HepG2 (cell line): Measurements from ENCODE around the gene IFIT1B. TPM values are rescaled to one million over a fixed set of nuclear protein-coding genes. Genes with fewer than 3 reads are reported as not detected.

Experiments used
- ATAC-seq: fragments of 200-7000 bp; cut with Tn5 transposase; 3 replicates; pipeline ENCODE4 v1.9.1; 2020; ENCODE audit warnings: mild to moderate bottlenecking, moderate library complexity
- BruUV-seq: library from RNA; stranded (reverse); fragments of 400-500 nt; replicated peaks from 2 replicates; lab custom pipeline; 2021; lab: Mats Ljungman, UMichigan
- CTCF ChIA-PET: fragments of 300-600 bp; formaldehyde crosslinking; extraction: SDS; loops from one replicate; lab custom pipeline; 2021; ENCODE audit warnings: low total read pairs, inconsistent platforms, low intra/inter-chr PET ratio; lab: Yijun Ruan, JAX
- POLR2A ChIA-PET: fragments of 350-600 bp; sonication (Branson Sonifier 250); formaldehyde crosslinking; loops from one replicate; lab custom pipeline; 2020; ENCODE audit warnings: antibody characterized with exemption, inconsistent platforms; lab: Yijun Ruan, JAX
- DNase-seq: peaks from one replicate; pipeline ENCODE4 v3.0.0-alpha.2; 2015; ENCODE audit warnings: low spot score
- FAIRE-seq: peaks from 3 replicates; lab custom pipeline; 2011; peaks lifted over from hg19 to GRCh38; lab: Jason Lieb, UNC
- H2AFZ ChIP-seq: one replicate; pipeline ENCODE4 v1.6.1; 2011; ENCODE audit warnings: low read length, inconsistent platforms
- H3K27ac ChIP-seq: fragments of 300-600 bp; 3 replicates; pipeline ENCODE4 v1.8.0; 2011; ENCODE audit warnings: mixed run types, mild to moderate bottlenecking, mixed read lengths, low read length, inconsistent platforms; ENCODE audit not compliant: insufficient read depth; ENCODE audit errors: extremely low read length
- H3K27me3 ChIP-seq, 2 experiments: fragments of 200-600 bp in 1 of 2; 2 replicates in 1 of 2; 3 replicates in 1 of 2; pipeline versions ENCODE4 v1.6.0 to v1.8.0; 2011; ENCODE audit warnings: low read length in 2 of 2, mild to moderate bottlenecking in 2 of 2, moderate library complexity in 2 of 2, inconsistent platforms in 1 of 2; ENCODE audit not compliant: insufficient read depth in 2 of 2, control insufficient read depth in 1 of 2
- H3K36me3 ChIP-seq, 2 experiments: fragments of 200-600 bp in 1 of 2; replicated peaks in 1 of 2; 2 replicates in 1 of 2; 3 replicates in 1 of 2; pipeline versions ENCODE4 v1.5.1 to v1.8.0; 2011; ENCODE audit warnings: low read length in 2 of 2, inconsistent platforms in 1 of 2; ENCODE audit not compliant: insufficient read depth in 2 of 2, control insufficient read depth in 1 of 2
- H3K4me1 ChIP-seq: 2 replicates; pipeline ENCODE4 v1.5.1; 2012; ENCODE audit warnings: low read length, inconsistent platforms; ENCODE audit not compliant: insufficient read depth
- H3K4me2 ChIP-seq: 2 replicates; pipeline ENCODE4 v1.6.0; 2011; ENCODE audit warnings: low read depth, low read length, inconsistent platforms
- H3K4me3 ChIP-seq, 3 experiments: fragments of 200-600 bp in 1 of 3; sonication (generic), shearing (Covaris generic) in 1 of 3; replicated peaks in 1 of 3; 2 replicates each; pipeline ENCODE4 v1.5.1; 2011 to 2016; ENCODE audit warnings: low read length in 3 of 3, inconsistent platforms in 2 of 3, low read depth in 2 of 3, mild to moderate bottlenecking in 2 of 3, control low read depth in 1 of 3, mixed read lengths in 1 of 3; ENCODE audit not compliant: insufficient read depth in 1 of 3
- H3K79me2 ChIP-seq: one replicate; pipeline ENCODE4 v1.6.1; 2011; ENCODE audit warnings: low read length, inconsistent platforms; ENCODE audit not compliant: insufficient read depth
- H3K9ac ChIP-seq: 2 replicates; pipeline ENCODE4 v1.6.0; 2011; ENCODE audit warnings: mild to moderate bottlenecking, low read depth, low read length, inconsistent platforms; ENCODE audit not compliant: insufficient read depth
- H3K9me3 ChIP-seq: 2 replicates; pipeline ENCODE4 v1.5.1; 2012; ENCODE audit warnings: mild to moderate bottlenecking, low read length
- H4K20me1 ChIP-seq: 2 replicates; pipeline ENCODE4 v1.6.0; 2011; ENCODE audit warnings: inconsistent platforms, mild to moderate bottlenecking, low read length, moderate library complexity; ENCODE audit not compliant: insufficient read depth
- BATF2 ChIP-seq: sonication (generic); formaldehyde crosslinking; IDR thresholded peaks from 2 replicates; pipeline ENCODE4 v1.8.0; 2022; ENCODE audit warnings: mild to moderate bottlenecking, missing genetic modification reagents, moderate library complexity
- CBX2 ChIP-seq, 2 experiments: fragments of 200-600 bp in 1 of 2; sonication (generic); formaldehyde crosslinking in 1 of 2; IDR thresholded peaks; 2 replicates each; pipeline versions ENCODE4 v1.7.0 to v1.8.1; 2018 to 2022; ENCODE audit warnings: low read depth in 2 of 2, low read length in 1 of 2, mild to moderate bottlenecking in 1 of 2, missing genetic modification reagents in 1 of 2
- DNMT1 ChIP-seq: sonication (generic); formaldehyde crosslinking; IDR thresholded peaks from 2 replicates; pipeline ENCODE4 v1.5.1; 2020; ENCODE audit warnings: mild to moderate bottlenecking, missing genetic modification reagents
- HNRNPK ChIP-seq: fragments of 200-400 bp; formaldehyde crosslinking; IDR thresholded peaks from 2 replicates; pipeline ENCODE4 v1.6.1; 2018; ENCODE audit warnings: low read length, low read depth, moderate library complexity, mild to moderate bottlenecking; ENCODE audit not compliant: poor library complexity, severe bottlenecking
- MATR3 ChIP-seq: sonication (generic); formaldehyde crosslinking; IDR thresholded peaks from 2 replicates; pipeline ENCODE4 v1.4.0; 2020; ENCODE audit warnings: missing genetic modification reagents
- MEIS2 ChIP-seq: sonication (generic); formaldehyde crosslinking; IDR thresholded peaks from 2 replicates; pipeline ENCODE4 v1.9.0; 2021; ENCODE audit warnings: mild to moderate bottlenecking, missing genetic modification reagents
- NR2F1 ChIP-seq, 2 experiments: fragments of 450-650 bp in 1 of 2; formaldehyde crosslinking in 1 of 2; IDR thresholded peaks; 2 replicates each; pipeline versions ENCODE4 v1.5.0 to v1.6.1; 2016 to 2020; ENCODE audit warnings: mild to moderate bottlenecking in 1 of 2, missing compliant biosample characterization in 1 of 2, missing genetic modification reagents in 1 of 2, moderate library complexity in 1 of 2
- SIX1 ChIP-seq: sonication (generic); formaldehyde crosslinking; IDR thresholded peaks from 2 replicates; pipeline ENCODE4 v1.4.0; 2020; ENCODE audit warnings: missing genetic modification reagents, borderline replicate concordance
- SUZ12 ChIP-seq: fragments of 150-350 bp; IDR thresholded peaks from 2 replicates; pipeline ENCODE4 v1.6.1; 2014; ENCODE audit warnings: low read depth, low read length
- TBX2 ChIP-seq: sonication (generic); formaldehyde crosslinking; IDR thresholded peaks from 2 replicates; pipeline ENCODE4 v1.5.0; 2020; ENCODE audit warnings: missing genetic modification reagents, mild to moderate bottlenecking, borderline replicate concordance
- ZNF296 ChIP-seq: sonication (generic); formaldehyde crosslinking; conservative IDR thresholded peaks from 2 replicates; pipeline ENCODE4 v1.5.0; 2020; ENCODE audit warnings: mild to moderate bottlenecking, missing genetic modification reagents
- ZNF383 ChIP-seq: sonication (generic); formaldehyde crosslinking; IDR thresholded peaks from 2 replicates; pipeline ENCODE4 v1.4.0; 2020; ENCODE audit warnings: missing genetic modification reagents, mild to moderate bottlenecking, borderline replicate concordance
- ZNF607 ChIP-seq: sonication (generic); formaldehyde crosslinking; IDR thresholded peaks from 2 replicates; pipeline ENCODE4 v1.5.1; 2020; ENCODE audit warnings: missing genetic modification reagents, mild to moderate bottlenecking, borderline replicate concordance
- WGBS: methylation state at CpG from one replicate; pipeline ENCODE4 v1.1.6; 2017; ENCODE audit warnings: low lambda C conversion rate; 5-methylcytosine and 5-hydroxymethylcytosine counted together
- in situ Hi-C: cut with HindIII; loops from 2 replicates; pipeline ENCODE4 v1.10.0; 2017; ENCODE audit warnings: low pct_unique_long_range_greater_than_20kb; ENCODE audit not compliant: extremely low pct_ligation_motif_present
- intact Hi-C: fragments of 100-400 bp; cut with micrococcal nuclease; formaldehyde crosslinking; loops from one replicate; pipeline ENCODE4 v1.10.0; 2022; ENCODE audit not compliant: unreplicated experiment
- polyA plus RNA-seq, 8 experiments: library from polyadenylated mRNA; depleted of rRNA in 3 of 8; stranded (reverse) in 7 of 8; unstranded in 1 of 8; fragments of >200 nt; fragmentation: Illumina TruSeq in 4 of 8; extraction: Trizol in 4 of 8; gene quantifications; 2 replicates each; pipeline versions ENCODE4 v1.2.1 to v1.2.3, GENCODE V29; 2011 to 2016; ENCODE audit warnings: low read depth in 4 of 8, missing spikeins in 1 of 8, mixed read lengths in 1 of 8; ENCODE audit not compliant: insufficient read depth in 1 of 8
- total RNA-seq, 5 experiments: library from RNA; depleted of rRNA; stranded (reverse); fragments of >200 nt; fragmentation: Illumina TruSeq; extraction: Trizol; gene quantifications; 2 replicates each; pipeline ENCODE4 v1.2.3, GENCODE V29; 2016; ENCODE audit warnings: low read depth in 1 of 5
- TF ChIP-seq, protein P1 (sequence below): IDR thresholded peaks from 2 replicates; pipeline ENCODE4 v1.6.1; 2016; ENCODE audit warnings: low read depth, borderline replicate concordance

The IFIT1B gene
- total and polyA plus RNA-seq, 2 of the 13 experiments (the other 11 are each of a cell fraction or from before 2014, with no cell fraction given), result not detected

DNA sequence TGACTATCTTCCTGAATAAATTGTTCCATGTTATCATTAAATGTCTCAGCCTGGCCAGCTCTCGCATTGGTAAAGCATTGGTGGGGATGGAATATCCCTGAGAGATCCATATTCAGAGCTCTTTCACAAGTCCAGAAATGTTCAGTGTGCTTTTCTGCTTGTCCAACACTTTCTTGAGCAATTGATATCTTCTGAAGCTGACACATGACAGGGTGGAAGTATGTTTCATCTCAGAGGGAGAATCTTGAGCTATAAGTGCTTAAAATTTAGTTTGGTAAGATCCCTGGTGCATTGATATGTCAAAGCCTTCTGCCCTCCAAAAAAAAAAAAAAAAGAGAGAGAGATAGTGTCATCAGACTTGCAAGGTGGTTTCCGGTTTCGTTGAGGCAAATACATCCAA is 42.6 kb upstream of the IFIT1B start (continued):
- no peak for TF ChIP-seq BATF2 (CRISPR knock-in tag)
- TF ChIP-seq CBX2 (IDR thresholded peaks at IDR 0.05; ENCODE audit: low read depth, low read length), result no peak
- no peak for TF ChIP-seq CBX2 (CRISPR knock-in tag; IDR thresholded peaks at IDR 0.05; ENCODE audit: low read depth)
- TF ChIP-seq MATR3 (CRISPR knock-in tag), result no peak

DNA sequence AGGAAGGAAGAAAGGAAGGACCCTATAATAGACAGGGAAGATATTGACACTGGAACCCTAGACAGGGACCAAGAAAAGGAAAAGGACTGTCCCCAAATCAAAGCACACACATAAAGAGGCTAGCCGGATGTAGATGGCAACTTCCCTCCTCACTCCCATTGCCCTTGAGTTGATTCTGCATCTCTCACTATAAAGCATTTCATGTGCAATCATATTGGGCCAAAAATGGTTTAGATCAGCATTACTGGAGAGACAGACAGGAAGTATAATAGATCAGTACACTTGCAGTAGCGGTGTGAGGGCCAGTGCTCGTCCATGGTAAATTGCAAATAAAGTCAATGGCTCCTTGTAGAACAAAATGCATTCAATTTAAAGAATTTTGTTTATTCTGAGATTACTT is 41.6 kb upstream of the IFIT1B start:
- intact Hi-C loops, result no loop called here
- no peak for FAIRE-seq
- CTCF ChIA-PET, result no interaction called here

DNA sequence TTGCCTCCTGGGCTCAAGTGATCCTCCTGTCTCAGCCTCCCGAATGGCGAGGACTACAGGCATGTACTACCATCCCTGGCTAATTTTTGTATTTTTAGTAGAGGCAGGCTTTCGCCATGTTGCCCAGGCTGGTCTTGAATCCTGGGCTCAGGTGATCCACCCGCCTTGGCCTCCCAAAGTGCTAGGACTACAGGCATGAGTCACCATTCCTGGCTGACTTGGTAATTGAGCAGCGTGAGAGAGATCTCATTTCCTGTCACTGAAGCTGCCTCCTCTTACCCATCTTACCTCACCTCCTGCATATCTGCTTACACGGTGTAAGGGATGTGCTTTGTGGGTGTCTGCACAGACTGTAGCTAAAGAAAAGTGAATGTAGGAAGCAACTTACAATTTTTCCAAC is 40.4 kb upstream of the IFIT1B start:
- intact Hi-C loops (no loop called here), in situ Hi-C loops (no loop called here)
- FAIRE-seq (no peak), ATAC-seq (no peak)
- no TSS peak for BruUV-seq
- ChIA-PET POLR2A (interaction anchor here (1.3 kb wide), 1 partner anchor 15 kb away, joined by 3 read pairs; no protein-coding TSS in a partner anchor), CTCF (no interaction called here)
- 92% methylated on average over 6 of the region's 6 CpGs for WGBS
- no peak overlapping the region for H3K4me3 ChIP-seq
- no peak overlapping the region for H2AFZ ChIP-seq
- no peak overlapping the region for H3K4me2 ChIP-seq
- H3K27me3 ChIP-seq, result no peaks in the 10 kb centered on the region
- H4K20me1 ChIP-seq, result no peaks in the 10 kb centered on the region
- no peak overlapping the region for H3K27ac ChIP-seq
- H3K36me3 ChIP-seq, result 0 out of 5 replicates have a peak, but pooled peaks cover 0 to 3% of the 10 kb centered on the region in 2 experiments
- no peaks in the 10 kb centered on the region for H3K79me2 ChIP-seq
- TF ChIP-seq ZNF296 (CRISPR knock-in tag), result no peak
- no peak for TF ChIP-seq ZNF607 (CRISPR knock-in tag)
- no peak for TF ChIP-seq SUZ12
- no peak for TF ChIP-seq DNMT1
- no peak for TF ChIP-seq MEIS2 (CRISPR knock-in tag)
- no peak for TF ChIP-seq ZNF383 (CRISPR knock-in tag)
- TF ChIP-seq, protein P1, sequence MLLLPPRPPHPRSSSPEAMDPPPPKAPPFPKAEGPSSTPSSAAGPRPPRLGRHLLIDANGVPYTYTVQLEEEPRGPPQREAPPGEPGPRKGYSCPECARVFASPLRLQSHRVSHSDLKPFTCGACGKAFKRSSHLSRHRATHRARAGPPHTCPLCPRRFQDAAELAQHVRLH (CRISPR knock-in tag), result no peak
- TF ChIP-seq, all 625 proteins: peak for 0
- DNase-seq, result no peak
- H3K9ac ChIP-seq, result no peak overlapping the region
- peaks cover 17% of the 10 kb centered on the region for H3K4me1 ChIP-seq
- H3K9me3 ChIP-seq, result no peaks in the 10 kb centered on the region

More for the DNA sequence above, 41.6 kb upstream of the IFIT1B start:
- DNase-seq (no peak), ATAC-seq (no peak)
- no peaks in the 10 kb centered on the region for H4K20me1 ChIP-seq
- H3K4me1 ChIP-seq, result peaks cover 30% of the 10 kb centered on the region
- H3K4me2 ChIP-seq, result no peak overlapping the region
- no peaks in the 10 kb centered on the region for H3K9me3 ChIP-seq
- WGBS, result 92% methylated on average over 3 of the region's 3 CpGs
- no peak overlapping the region for H2AFZ ChIP-seq
- H3K9ac ChIP-seq, result no peak overlapping the region
- POLR2A ChIA-PET, result no interaction called here
- no TSS peak for BruUV-seq
- no peak overlapping the region for H3K4me3 ChIP-seq
- H3K36me3 ChIP-seq, result 0 out of 5 replicates have a peak, but pooled peaks cover 0 to 3% of the 10 kb centered on the region in 2 experiments
- H3K27ac ChIP-seq, result no peak overlapping the region
- H3K79me2 ChIP-seq, result no peaks in the 10 kb centered on the region
- TF ChIP-seq NR2F1 (CRISPR knock-in tag; IDR thresholded peaks at IDR 0.05), result no peak
- TF ChIP-seq SIX1 (CRISPR knock-in tag), result no peak
- TF ChIP-seq TBX2 (CRISPR knock-in tag), result no peak
- peak; percentile 46 for TF ChIP-seq HNRNPK
- no peaks in the 10 kb centered on the region for H3K27me3 ChIP-seq
- in situ Hi-C loops, result no loop called here
